Ovary (tissue), 9 donors: ENCODE measurements around the gene SRSF6. TPM values are rescaled to one million over a fixed set of nuclear protein-coding genes. Genes with fewer than 3 reads are reported as not detected.

Source experiments
- DNase-seq, 5 donors: peaks; one replicate each; pipeline ENCODE4 v3.0.0-alpha.2; 2019 to 2020
- H3K27ac ChIP-seq, 2 donors: fragments of 200-600 bp; one replicate each; pipeline versions ENCODE4 v1.5.1 to v1.8.0; 2019 to 2022
- H3K27me3 ChIP-seq: fragments of 200-600 bp; one replicate; pipeline ENCODE4 v1.8.0; 2022
- H3K36me3 ChIP-seq: fragments of 200-600 bp; sonication (generic); one replicate; pipeline ENCODE4 v1.5.1; 2019
- H3K4me1 ChIP-seq: one replicate; pipeline ENCODE4 v1.8.1; 2013; ENCODE audit warnings: mild to moderate bottlenecking, moderate library complexity; ENCODE audit not compliant: insufficient read depth
- H3K4me3 ChIP-seq: fragments of 200-600 bp; sonication (generic); one replicate; pipeline ENCODE4 v1.5.1; 2017
- H3K9me3 ChIP-seq, 2 donors: fragments of 200-600 bp in 1 of 2; sonication (generic) in 1 of 2; one replicate each; pipeline versions ENCODE4 v1.5.1 to v1.8.1; 2013 to 2019; ENCODE audit warnings: mild to moderate bottlenecking in 1 of 2, moderate library complexity in 1 of 2
- CTCF ChIP-seq, 3 donors: fragments of 450-650 bp in 2 of 3; fragments of 200-600 bp in 1 of 3; IDR thresholded peaks; one replicate each; pipeline versions ENCODE4 v1.5.1 to v1.8.0; 2016 to 2022; ENCODE audit warnings: antibody characterized with exemption in 3 of 3, mild to moderate bottlenecking in 1 of 3
- EP300 ChIP-seq: sonication (generic); formaldehyde crosslinking; IDR thresholded peaks from one replicate; pipeline ENCODE4 v1.6.1; 2017; ENCODE audit warnings: antibody characterized with exemption
- POLR2A ChIP-seq: fragments of 450-650 bp; IDR thresholded peaks from one replicate; pipeline ENCODE4 v1.6.1; 2017; ENCODE audit warnings: antibody characterized with exemption, mild to moderate bottlenecking, moderate library complexity
- WGBS, 3 donors: extraction: QIAGEN DNeasy Blood & Tissue Kit in 1 of 3; methylation state at CpG; one replicate each; pipeline versions ENCODE4 v1.1.5 to v1.1.7; 2013 to 2017; 5-methylcytosine and 5-hydroxymethylcytosine counted together
- intact Hi-C, 4 donors: fragments of 100-400 bp; cut with DNase I; formaldehyde crosslinking; loops; one replicate each; pipeline versions ENCODE4 v1.11.0 to v1.15.1; 2022 to 2023
- polyA plus RNA-seq, 2 donors: library from polyadenylated mRNA; stranded (reverse); fragments of 200-250 nt in 1 of 2; fragments of 350-450 nt in 1 of 2; fragmentation: Illumina TruSeq in 1 of 2; extraction: RNeasy Lipid Tissue Mini Kit (QIAGEN cat#74804) in 1 of 2; gene quantifications; one replicate each; pipeline ENCODE4 v1.2.3, GENCODE V29; 2013 to 2014
- total RNA-seq, 7 donors: library from RNA; depleted of rRNA in 2 of 7; stranded (reverse); fragments of >200 nt in 2 of 7; fragmentation: NEBNext Ultra II Directional in 3 of 7; extraction: Animal tissue kit (Norgen Biotek cat#: 25700) in 3 of 7; gene quantifications; one replicate each; pipeline versions ENCODE4 v1.1.0 to v1.2.4, GENCODE V29; 2016 to 2023
- donor health status: DM: no; HTN: no; CAD: no; lungs with moderate emphysema.
- donor health status: DM: no; HTN: no; CAD: no.
- donor health status: Bipolar disorder and iron deficiency.
- donor health status: DM: yes; HTN: yes; CAD: no.
- donor health status: DM: no; HTN: no; CAD: no.
- donor health status: DM: yes; HTN: yes; CAD: no.

SRSF6 gene
- total and polyA plus RNA-seq, 9 donors, result 69.7 to 163 (median 122) TPM

DNA sequence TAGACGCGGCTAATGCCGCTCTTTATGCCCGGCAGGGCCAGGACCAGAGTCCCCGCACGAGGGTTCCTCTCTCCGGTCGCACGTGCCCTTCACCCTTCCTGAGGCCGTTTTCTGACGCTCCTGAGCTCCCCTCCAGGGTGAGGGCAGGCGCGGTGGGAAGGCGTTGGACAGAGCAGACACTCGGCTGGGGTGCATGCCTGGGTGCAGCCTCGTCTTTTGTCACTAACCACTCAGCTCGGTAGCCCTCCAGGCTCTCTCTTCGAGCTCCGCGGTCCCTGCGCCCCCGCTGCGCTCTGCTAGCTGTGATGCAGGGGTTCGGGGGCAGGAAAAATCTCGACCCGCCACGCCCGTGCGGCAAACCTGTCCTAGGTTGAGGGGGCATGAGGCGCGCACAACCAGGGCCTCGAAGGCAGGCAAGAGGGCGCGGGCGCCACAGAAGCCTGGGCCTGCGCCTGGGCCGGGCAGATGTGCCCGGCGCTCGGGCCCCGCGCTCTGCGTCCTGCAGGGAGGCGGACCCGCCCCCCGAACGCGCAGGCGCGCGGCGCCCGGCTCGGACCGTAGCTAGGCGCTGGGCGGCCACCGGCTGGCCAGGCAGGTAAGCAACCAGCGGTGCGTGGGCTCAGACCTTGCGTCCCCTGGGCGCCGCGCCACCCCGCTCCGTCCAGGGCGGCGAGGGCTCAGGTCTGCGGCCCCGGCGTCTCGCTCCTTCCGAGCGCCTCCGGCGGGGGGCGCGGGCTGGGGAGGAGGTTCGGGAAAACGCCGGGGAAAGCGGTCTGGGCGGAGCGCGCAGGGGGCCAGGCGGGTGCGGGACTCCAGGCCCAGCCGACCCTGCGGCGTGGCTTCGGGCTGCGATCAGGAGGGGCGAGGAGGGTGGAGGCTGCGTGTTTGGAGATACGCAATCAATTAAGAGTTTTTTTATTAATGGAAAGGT lies 49.7 kb downstream of the SRSF6 start, which contains the start of gene L3MBTL1:
TSS of gene L3MBTL1 (plus strand) at position 548 of the 931 bp plus-strand sequence. CDS start 5,807 bp downstream, outside the sequence.
- peak within 1 kb of the TSS; percentile 36 for H3K4me3 ChIP-seq
- no peaks in the 10 kb centered on the region for H3K9me3 ChIP-seq
- TF ChIP-seq CTCF (IDR thresholded peaks at IDR 0.05) (no peak), EP300 (no peak), POLR2A (no peak)
- WGBS, 3 donors, result 4 to 6% (median 5%) methylated on average over 78 to 95 of the region's 95 CpGs
- H3K27me3 ChIP-seq, result no peaks in the 10 kb centered on the region
- no peaks in the 10 kb centered on the region for H3K36me3 ChIP-seq
- intact Hi-C loops, result no loop called here
- DNase-seq, result peak in 4 of 5 donors; percentile 14 to 57 (median 32)
- H3K4me1 ChIP-seq, result peaks cover 2% of the 10 kb centered on the region
- H3K27ac ChIP-seq, result no peak within 1 kb of the TSS

DNA sequence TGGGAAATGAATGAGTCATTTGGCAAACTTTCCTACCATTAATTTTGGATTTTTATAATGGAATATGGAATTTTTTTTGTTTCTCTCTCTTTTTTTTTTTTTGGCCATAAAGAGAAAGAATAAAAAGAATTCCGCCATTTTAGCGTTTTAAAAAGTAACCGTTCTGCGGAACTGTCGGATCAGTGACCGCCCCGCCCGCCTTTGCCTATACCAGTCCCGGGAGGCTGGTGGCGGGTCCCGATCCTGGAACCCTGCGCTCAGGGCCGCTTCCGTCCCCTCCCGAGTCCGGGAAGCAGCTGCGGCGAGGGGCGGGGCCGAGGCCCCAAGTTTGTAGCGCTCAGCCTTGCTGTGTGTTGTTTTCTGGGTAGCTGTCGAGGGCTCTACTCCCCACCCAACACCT lies 50.4 kb downstream of the SRSF6 start:
- H3K4me3 ChIP-seq, result peak overlapping the region; percentile 36
- H3K36me3 ChIP-seq, result no peaks in the 10 kb centered on the region
- H3K27me3 ChIP-seq, result no peaks in the 10 kb centered on the region
- intact Hi-C loops, result no loop called here
- H3K27ac ChIP-seq, result no peak overlapping the region
- H3K4me1 ChIP-seq, result peaks cover 3% of the 10 kb centered on the region
- H3K9me3 ChIP-seq, result no peaks in the 10 kb centered on the region
- no peak for DNase-seq
- no peak for TF ChIP-seq POLR2A
- TF ChIP-seq CTCF (IDR thresholded peaks at IDR 0.05), result no peak
- no peak for TF ChIP-seq EP300
- 5 to 10% (median 7%) methylated on average over 22 of the region's 22 CpGs for WGBS, 3 donors

GRCh38 chr20:43508604-43509040 lies 50.9 kb downstream of the SRSF6 start:
- Histone ChIP-seq H3K27ac (no peak overlapping the region), H3K4me3 (no peak overlapping the region), H3K27me3 (no peaks in the 10 kb centered on the region), H3K4me1 (peaks cover 6% of the 10 kb centered on the region), H3K9me3 (no peaks in the 10 kb centered on the region), H3K36me3 (no peaks in the 10 kb centered on the region)
- no peak for DNase-seq
- intact Hi-C loops, result no loop called here
- TF ChIP-seq CTCF (IDR thresholded peaks at IDR 0.05), result no peak
- no peak for TF ChIP-seq EP300
- 80 to 86% (median 83%) methylated on average over 11 of the region's 11 CpGs for WGBS, 3 donors

- Histone ChIP-seq H3K4me3 (no peak overlapping the region), H3K9me3 (no peaks in the 10 kb centered on the region), H3K36me3 (no peaks in the 10 kb centered on the region), H3K27me3 (no peaks in the 10 kb centered on the region), H3K27ac (no peak overlapping the region), H3K4me1 (peaks cover 6% of the 10 kb centered on the region)
- 72 to 87% (median 83%) methylated on average over 1 of the region's 1 CpG for WGBS, 3 donors
- intact Hi-C loops, result no loop called here
- TF ChIP-seq EP300 (no peak), POLR2A (no peak)
- DNase-seq, result no peak
Measured at GRCh38 chr20:43511879-43512278, 54.2 kb downstream of the SRSF6 start.
